Activated CD4-positive, CD25-positive, alpha-beta regulatory T cell (primary cell): Measurements from ENCODE around the gene RPH3AL.
"Not testable (repeated sequence)": the region's sequence is repeated elsewhere in the genome, so short reads cannot be mapped to it uniquely, and the experiment has no call there.

ENCODE experiments used
- DNase-seq, 4 experiments: peaks; one replicate each; lab custom pipeline; 2025; lab: John Stamatoyannopoulos, UW

RPH3AL gene

GRCh38 chr17:202501-202951 is 150.1 kb downstream of the RPH3AL start:
- no peak for DNase-seq

- not testable (repeated sequence) for DNase-seq
Observed at GRCh38 chr17:201736-202135, 150.9 kb downstream of the RPH3AL start.

GRCh38 chr17:201257-201656 is 151.3 kb downstream of the RPH3AL start:
- not testable (repeated sequence) for DNase-seq

- DNase-seq, result no peak
Observed at GRCh38 chr17:200586-200985, 152.0 kb downstream of the RPH3AL start.

- DNase-seq, result no peak
Observed at GRCh38 chr17:199806-200545, 152.6 kb downstream of the RPH3AL start.

GRCh38 chr17:199191-199604 is 153.4 kb downstream of the RPH3AL start:
- no peak for DNase-seq

- not testable (repeated sequence) for DNase-seq
Observed at GRCh38 chr17:198225-198624, 154.4 kb downstream of the RPH3AL start.

GRCh38 chr17:197352-197751 is 155.3 kb downstream of the RPH3AL start:
- DNase-seq, result no peak

- no peak for DNase-seq
Observed at GRCh38 chr17:194828-195602, 157.6 kb downstream of the RPH3AL start.

- no peak for DNase-seq
Observed at GRCh38 chr17:193841-194806, 158.5 kb downstream of the RPH3AL start.

GRCh38 chr17:193426-193810 is 159.2 kb downstream of the RPH3AL start:
- DNase-seq, result no peak

GRCh38 chr17:192666-193425 is 159.8 kb downstream of the RPH3AL start:
- DNase-seq, result no peak

GRCh38 chr17:189444-189843 is 163.2 kb downstream of the RPH3AL start:
- no peak for DNase-seq

- DNase-seq, result no peak
Observed at GRCh38 chr17:187130-187529, 165.5 kb downstream of the RPH3AL start.

GRCh38 chr17:185445-186138 is 167.0 kb downstream of the RPH3AL start:
- DNase-seq, result no peak

GRCh38 chr17:183021-183420 is 169.6 kb downstream of the RPH3AL start:
- no peak for DNase-seq

GRCh38 chr17:182050-182751 is 170.4 kb downstream of the RPH3AL start:
- no peak for DNase-seq

- no peak for DNase-seq
Observed at GRCh38 chr17:181245-182049, 171.2 kb downstream of the RPH3AL start, which contains the start of gene DOC2B. DOC2B (minus strand) TSS chr17:181650; CDS start chr17:181479, 171 bp downstream.
